GM19467 (cell line): ENCODE results near the gene ATP23.

Source experiments
- ATAC-seq: cut with Tn5 transposase; IDR thresholded peaks from one replicate; pipeline ENCODE4 v1.9.1; 2021; ENCODE audit warnings: mild to moderate bottlenecking, moderate library complexity; ENCODE audit not compliant: unreplicated experiment

Gene ATP23

DNA sequence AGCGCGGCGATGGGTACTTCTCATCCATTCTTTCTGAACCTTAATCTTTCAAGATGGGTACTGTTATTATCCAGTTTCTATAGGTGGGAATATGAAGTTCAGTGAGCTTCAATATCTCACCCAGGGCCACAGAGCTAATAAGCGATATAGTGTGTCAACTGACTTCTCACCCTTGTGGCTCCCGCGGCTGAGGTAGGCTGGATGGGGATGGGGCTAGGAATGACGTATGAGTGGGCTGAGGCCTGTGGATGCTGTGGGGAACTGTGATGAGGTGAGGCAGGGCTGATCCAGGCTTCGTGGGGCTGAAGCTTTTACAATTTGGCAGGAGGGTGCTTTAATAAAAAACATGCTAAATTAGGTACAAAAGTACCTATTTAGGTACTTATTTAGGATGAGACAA is 32.9 kb upstream of the ATP23 start:
- no peak for ATAC-seq

DNA sequence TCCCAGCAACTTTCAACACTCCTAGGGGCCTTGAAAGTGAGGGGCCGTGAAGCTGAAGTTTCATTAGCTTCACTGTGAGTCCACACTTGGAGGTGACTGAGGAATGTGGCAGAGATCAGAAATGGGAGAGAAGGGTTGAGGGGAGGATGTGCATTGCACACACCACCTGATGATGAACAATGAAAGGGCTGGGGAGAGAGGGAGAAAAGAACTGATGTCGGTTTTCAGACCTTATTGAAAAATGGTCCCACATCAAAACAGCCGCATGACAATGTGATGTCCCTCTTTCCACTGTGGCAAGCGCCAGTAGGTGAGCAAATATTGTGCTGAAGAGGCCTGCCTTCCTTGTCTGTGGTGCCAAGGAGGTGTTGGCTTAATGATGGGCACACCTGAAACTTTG is 32.3 kb upstream of the ATP23 start:
- no peak for ATAC-seq

- ATAC-seq = no peak
Measured at GRCh38 chr12:57909611-57910010, 31.8 kb upstream of the ATP23 start.

DNA sequence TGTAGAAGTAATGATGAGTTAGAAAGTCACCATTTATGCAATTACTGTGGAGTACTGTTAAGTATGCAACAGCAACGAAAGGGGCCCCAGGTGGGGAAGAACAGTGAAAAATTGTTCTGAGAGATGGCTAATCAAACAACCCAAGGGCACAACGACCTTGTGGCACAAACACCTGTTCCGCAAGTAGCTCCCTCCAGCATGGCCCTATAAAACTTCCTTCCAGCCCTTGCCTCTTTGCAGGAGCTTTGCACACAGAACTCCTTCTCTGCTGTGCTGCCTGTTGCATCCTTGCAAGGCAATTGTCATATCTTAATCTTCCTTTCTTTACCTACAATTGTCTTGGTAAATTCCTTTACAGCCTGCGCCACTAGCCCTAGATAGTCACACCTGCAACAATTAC is 23.2 kb upstream of the ATP23 start:
- ATAC-seq = no peak

- no peak for ATAC-seq
Measured at GRCh38 chr12:57927086-57927485, 14.3 kb upstream of the ATP23 start.

DNA sequence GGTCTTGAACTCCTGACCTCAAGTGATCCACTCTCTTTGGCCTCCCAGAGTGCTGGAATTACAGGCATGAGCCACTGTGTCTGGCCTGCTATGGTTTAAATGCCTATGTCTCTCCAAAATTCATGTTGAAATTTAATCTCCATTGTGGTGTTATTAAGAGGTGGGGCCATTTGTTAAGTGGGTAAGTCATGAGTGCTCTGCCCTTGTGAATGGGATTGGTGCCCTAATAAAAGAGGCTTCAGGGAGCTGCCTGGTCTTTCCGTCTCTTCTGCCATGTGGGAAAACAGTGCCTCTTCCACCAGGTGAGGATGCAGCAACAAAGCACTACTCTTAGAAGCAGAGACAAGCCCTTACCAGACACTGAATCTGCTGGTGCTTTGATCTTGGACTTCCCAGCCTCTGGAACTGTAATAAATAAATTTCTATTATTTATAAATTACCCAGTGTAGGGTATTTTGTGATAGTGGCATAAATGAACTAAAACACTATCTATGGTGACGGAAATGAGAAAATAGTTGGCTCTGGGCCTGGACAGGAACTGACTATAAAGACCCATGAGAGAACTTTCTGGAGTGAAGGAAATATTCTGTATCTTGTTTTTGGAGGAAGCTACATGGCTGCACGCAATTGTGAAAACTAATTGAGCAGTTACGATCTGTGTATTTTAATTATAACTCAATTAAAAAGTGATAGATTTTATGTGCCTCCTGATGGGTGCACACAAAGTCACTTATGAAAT is 12.1 kb upstream of the ATP23 start:
- ATAC-seq = no peak

DNA sequence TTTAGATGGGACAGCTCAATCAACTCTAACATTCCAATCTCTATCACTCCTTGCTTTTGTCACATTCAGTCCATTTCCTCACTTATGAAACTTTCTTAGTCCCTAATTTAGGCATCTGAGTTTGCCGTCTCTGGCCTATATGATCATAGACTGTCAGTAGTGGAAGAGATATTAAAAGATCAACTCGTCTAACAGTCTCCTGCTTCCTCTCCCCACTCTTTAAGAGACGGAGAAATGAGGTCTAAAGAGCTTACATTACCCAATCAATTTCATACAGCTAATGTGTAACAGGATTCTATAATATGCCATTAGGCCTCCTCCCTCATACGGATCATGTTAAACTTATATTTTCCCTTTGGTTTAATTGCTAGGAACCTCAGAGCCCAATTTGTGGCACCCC is 6.5 kb upstream of the ATP23 start:
- ATAC-seq = no peak

DNA sequence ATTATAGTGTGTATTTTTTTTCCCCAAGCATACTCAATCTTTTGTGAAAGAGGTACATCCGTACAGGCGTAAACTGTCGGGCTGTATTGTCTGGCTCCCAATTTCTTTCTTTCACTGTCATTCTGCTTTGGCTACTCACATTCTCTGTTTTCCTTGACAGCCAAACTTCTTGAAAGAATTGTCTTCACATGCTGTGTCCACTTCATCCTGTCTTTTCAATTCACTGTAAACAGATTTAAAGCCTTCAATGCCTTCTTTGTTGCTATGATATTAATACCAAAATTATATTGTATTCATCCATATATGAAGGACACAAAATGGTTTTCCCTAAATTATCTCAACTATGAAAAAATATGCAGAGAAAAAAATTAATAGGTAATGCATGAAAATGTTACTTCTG is 6.0 kb upstream of the ATP23 start:
- ATAC-seq = no peak

- peak; percentile 99 for ATAC-seq
Measured at GRCh38 chr12:57935839-57936512, 5.4 kb upstream of the ATP23 start.

- ATAC-seq = no peak
Measured at GRCh38 chr12:57936513-57936883, 4.9 kb upstream of the ATP23 start.

- no peak for ATAC-seq
Measured at GRCh38 chr12:57939291-57939690, 2.1 kb upstream of the ATP23 start.

- ATAC-seq = no peak
Measured at GRCh38 chr12:57940052-57940914, 1.1 kb upstream of the ATP23 start.

- ATAC-seq = no peak
Measured at GRCh38 chr12:57940915-57941164, 527 bp upstream of the ATP23 start.

GRCh38 chr12:57943438-57944080 is 2.2 kb downstream of the ATP23 start:
- no peak for ATAC-seq

DNA sequence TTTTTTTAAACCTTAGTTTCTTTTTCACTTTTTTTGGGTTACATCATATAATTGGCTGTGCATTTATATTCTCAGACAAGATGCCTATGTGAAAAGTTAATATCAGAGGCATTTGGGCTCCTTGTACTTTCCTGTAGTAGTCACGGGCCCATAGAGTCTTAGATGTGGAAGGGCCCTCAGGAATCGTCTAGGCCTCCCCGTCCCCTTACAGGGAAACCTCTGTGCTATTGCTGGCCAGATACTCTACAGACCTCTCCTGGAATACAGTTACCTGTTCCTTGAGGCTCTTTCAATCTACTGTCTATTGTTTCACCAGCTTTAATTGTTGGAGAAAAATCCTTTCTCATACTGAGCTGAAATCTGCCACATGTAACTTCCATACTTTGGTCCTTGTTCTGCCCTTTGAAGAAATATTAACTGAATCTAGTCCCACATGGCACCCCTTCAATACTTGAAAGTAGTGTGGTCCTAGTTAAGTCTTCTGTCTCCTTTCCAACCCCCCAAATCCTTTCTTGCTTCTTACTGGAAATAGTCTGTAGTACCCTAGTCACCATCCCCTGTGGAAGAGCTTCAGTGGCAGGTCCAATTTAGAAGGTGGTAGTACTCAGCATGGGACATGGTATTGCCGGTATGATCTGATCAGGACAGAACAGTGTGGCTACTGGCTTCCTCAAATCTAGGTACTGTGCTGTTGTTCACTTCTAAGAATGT is 3.1 kb downstream of the ATP23 start:
- ATAC-seq = no peak

GRCh38 chr12:57952766-57953165 is 11.4 kb downstream of the ATP23 start:
- no peak for ATAC-seq

DNA sequence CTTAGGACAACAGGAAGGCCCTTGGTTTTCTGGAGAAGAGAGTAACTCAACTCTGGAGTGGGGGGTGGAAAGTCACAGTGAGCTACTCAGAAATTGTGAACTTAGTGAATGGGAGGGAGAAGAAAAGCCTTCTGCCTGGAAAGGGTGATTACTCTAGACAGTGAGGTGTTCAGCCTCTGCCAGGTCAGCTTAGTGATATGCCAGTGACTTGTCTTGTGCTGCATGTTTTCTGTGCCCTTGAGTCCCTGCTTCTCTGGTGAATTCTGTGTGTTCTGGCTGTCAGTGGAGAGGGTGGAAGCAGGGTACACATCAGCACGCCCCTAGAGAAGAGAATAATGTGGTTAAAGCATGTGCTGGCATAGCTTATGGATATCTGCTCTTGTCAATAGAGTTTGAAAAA is 13.4 kb downstream of the ATP23 start:
- no peak for ATAC-seq

- ATAC-seq = no peak
Measured at GRCh38 chr12:57958061-57958657, 16.8 kb downstream of the ATP23 start.

DNA sequence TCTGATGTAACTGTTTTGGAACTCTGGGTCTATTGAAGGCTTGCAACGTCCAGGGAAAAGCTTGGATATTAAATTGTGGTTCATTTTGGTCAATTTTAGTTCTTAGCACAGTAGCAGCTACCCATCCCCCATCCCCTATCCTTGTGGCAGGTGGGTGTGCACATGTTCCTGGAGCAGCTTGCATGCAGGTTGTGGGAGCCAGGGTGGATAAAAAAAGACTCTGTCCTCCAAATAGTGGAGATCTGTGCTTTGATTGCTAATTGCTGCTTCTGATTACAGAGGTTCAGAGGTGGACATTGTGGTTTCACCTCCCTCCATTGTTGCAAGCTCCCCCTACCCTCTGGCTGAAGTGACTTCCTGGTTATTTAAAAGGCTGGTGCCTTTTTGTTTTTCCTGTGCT is 23.1 kb downstream of the ATP23 start:
- ATAC-seq = no peak

- no peak for ATAC-seq
Measured at GRCh38 chr12:57965766-57966165, 24.4 kb downstream of the ATP23 start.

DNA sequence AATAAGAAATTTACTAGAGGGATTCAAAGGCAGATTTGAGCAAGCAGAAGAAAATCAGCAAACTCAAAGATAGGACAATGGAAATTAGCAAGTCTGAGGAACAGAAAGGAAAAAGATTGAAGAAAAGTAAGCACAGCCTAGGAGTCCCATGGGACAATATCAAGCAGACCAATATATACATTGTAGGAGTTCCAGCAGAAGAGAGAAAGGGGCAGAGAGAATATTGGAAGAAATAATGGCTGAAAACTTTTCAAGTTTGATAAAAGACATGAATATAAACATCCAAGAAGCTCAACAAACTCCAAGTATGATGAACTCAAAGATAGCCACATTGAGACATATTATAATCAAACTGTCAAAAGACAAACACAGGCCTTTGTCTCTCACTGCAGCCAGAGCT is 25.2 kb downstream of the ATP23 start:
- ATAC-seq = no peak
